Adrenal gland (tissue), 5 donors: ENCODE data around the gene CHPT1.

Experiments
- POLR2A ChIP-seq, 2 donors: fragments of 450-650 bp; IDR thresholded peaks; one replicate each; pipeline ENCODE4 v1.6.1; 2017; ENCODE audit warnings: antibody characterized with exemption in 2 of 2, mild to moderate bottlenecking in 2 of 2, moderate library complexity in 1 of 2
- TF ChIP-seq, protein P1 (sequence below), 6 experiments: fragments of 450-650 bp in 4 of 6; fragments of 200-600 bp in 2 of 6; sonication (generic) in 1 of 6; IDR thresholded peaks; 1 replicate in 5 of 6; 2 replicates in 1 of 6; pipeline versions ENCODE4 v1.5.1 to v1.8.0; 2016 to 2021; ENCODE audit warnings: antibody characterized with exemption in 6 of 6, mild to moderate bottlenecking in 2 of 6, moderate library complexity in 1 of 6
- donor health status: DM: no; HTN: no; CAD: no.

- TF ChIP-seq, protein P1, sequence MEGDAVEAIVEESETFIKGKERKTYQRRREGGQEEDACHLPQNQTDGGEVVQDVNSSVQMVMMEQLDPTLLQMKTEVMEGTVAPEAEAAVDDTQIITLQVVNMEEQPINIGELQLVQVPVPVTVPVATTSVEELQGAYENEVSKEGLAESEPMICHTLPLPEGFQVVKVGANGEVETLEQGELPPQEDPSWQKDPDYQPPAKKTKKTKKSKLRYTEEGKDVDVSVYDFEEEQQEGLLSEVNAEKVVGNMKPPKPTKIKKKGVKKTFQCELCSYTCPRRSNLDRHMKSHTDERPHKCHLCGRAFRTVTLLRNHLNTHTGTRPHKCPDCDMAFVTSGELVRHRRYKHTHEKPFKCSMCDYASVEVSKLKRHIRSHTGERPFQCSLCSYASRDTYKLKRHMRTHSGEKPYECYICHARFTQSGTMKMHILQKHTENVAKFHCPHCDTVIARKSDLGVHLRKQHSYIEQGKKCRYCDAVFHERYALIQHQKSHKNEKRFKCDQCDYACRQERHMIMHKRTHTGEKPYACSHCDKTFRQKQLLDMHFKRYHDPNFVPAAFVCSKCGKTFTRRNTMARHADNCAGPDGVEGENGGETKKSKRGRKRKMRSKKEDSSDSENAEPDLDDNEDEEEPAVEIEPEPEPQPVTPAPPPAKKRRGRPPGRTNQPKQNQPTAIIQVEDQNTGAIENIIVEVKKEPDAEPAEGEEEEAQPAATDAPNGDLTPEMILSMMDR (IDR thresholded peaks at IDR 0.05): no peak
- no peak for TF ChIP-seq POLR2A (IDR thresholded peaks at IDR 0.05)
These were observed 65.9 kb downstream of the CHPT1 start for GRCh38 chr12:101763246-101763931.
